ENCODE measurements around the gene FAM180A.

The FAM180A gene

DNA sequence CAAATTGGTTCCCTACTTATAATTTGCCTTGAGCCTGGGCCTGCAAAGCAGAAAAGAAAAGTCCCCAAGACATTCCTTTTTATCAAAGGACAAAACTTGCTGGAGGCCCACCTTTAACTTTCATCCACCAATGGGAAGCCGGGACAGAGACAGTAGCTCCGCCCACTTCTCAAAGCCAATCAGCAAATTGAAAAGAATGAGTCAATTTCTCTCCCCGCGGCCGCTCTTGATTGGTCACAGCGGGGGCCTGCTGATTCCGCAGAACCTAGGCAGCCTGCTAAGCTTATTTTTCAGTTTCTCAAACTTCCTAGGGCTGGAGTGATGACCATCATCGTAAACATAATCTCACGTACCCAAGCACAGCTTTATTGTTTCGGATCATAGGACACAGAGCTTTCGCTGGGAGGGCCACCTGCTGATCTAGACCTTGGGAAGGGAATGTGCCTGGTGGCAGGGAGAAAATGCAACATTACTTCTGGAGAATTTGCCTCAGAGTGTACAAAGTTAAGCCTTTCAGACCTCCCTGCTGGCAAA lies 20.4 kb downstream of the FAM180A start, which contains the start of gene SLC13A4:
TSS of gene SLC13A4 (minus strand) at position 51 of the 534 bp plus-strand sequence. CDS start 690 bp downstream, outside the sequence.
- TF ChIP-seq CTCF (IDR thresholded peaks at IDR 0.05; ENCODE audit: insufficient read depth, low read length) (no peak), SPI1 (IDR thresholded peaks at IDR 0.05; ENCODE audit: borderline replicate concordance, low read depth) (no peak), POLR2AphosphoS5 (IDR thresholded peaks at IDR 0.05; ENCODE audit: low read depth) (no peak), GABPA (IDR thresholded peaks at IDR 0.05; ENCODE audit: low read depth) (no peak)
- TF ChIP-seq, protein P1, sequence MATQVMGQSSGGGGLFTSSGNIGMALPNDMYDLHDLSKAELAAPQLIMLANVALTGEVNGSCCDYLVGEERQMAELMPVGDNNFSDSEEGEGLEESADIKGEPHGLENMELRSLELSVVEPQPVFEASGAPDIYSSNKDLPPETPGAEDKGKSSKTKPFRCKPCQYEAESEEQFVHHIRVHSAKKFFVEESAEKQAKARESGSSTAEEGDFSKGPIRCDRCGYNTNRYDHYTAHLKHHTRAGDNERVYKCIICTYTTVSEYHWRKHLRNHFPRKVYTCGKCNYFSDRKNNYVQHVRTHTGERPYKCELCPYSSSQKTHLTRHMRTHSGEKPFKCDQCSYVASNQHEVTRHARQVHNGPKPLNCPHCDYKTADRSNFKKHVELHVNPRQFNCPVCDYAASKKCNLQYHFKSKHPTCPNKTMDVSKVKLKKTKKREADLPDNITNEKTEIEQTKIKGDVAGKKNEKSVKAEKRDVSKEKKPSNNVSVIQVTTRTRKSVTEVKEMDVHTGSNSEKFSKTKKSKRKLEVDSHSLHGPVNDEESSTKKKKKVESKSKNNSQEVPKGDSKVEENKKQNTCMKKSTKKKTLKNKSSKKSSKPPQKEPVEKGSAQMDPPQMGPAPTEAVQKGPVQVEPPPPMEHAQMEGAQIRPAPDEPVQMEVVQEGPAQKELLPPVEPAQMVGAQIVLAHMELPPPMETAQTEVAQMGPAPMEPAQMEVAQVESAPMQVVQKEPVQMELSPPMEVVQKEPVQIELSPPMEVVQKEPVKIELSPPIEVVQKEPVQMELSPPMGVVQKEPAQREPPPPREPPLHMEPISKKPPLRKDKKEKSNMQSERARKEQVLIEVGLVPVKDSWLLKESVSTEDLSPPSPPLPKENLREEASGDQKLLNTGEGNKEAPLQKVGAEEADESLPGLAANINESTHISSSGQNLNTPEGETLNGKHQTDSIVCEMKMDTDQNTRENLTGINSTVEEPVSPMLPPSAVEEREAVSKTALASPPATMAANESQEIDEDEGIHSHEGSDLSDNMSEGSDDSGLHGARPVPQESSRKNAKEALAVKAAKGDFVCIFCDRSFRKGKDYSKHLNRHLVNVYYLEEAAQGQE (IDR thresholded peaks at IDR 0.05; ENCODE audit: insufficient replicate concordance, low read depth), result no peak
- no peak for DNase-seq (ENCODE audit: low read depth in 1 of 2, low spot score in 1 of 2)
- no peak within 1 kb of the TSS for H3K27ac ChIP-seq (replicated peaks)
- H3K4me3 ChIP-seq (replicated peaks; ENCODE audit: insufficient read depth, low read length), result no peak within 1 kb of the TSS
- H3K27me3 ChIP-seq (ENCODE audit: insufficient read depth, poor library complexity, severe bottlenecking), result no peaks in the 10 kb centered on the region

- DNase-seq (ENCODE audit: low read depth in 1 of 2, low spot score in 1 of 2), result no peak
Observed at GRCh38 chr7:135726911-135727673, 21.5 kb downstream of the FAM180A start.

More at GRCh38 chr7:135726911-135727673, 21.5 kb downstream of the FAM180A start:
- Histone ChIP-seq H3K27me3 (ENCODE audit: insufficient read depth, poor library complexity, severe bottlenecking) (no peaks in the 10 kb centered on the region), H3K4me3 (replicated peaks; ENCODE audit: insufficient read depth, low read length) (no peak overlapping the region), H3K27ac (replicated peaks) (no peak overlapping the region)
- TF ChIP-seq GABPA (IDR thresholded peaks at IDR 0.05; ENCODE audit: low read depth), result no peak
- no peak for TF ChIP-seq CTCF (IDR thresholded peaks at IDR 0.05; ENCODE audit: insufficient read depth, low read length)
- TF ChIP-seq POLR2AphosphoS5 (IDR thresholded peaks at IDR 0.05; ENCODE audit: low read depth), result no peak
- TF ChIP-seq, protein P1 (IDR thresholded peaks at IDR 0.05; ENCODE audit: insufficient replicate concordance, low read depth), result no peak
- no peak for TF ChIP-seq SPI1 (IDR thresholded peaks at IDR 0.05; ENCODE audit: borderline replicate concordance, low read depth)

Data from HL-60 (cell line).